ENCODE results near the gene TNFAIP8L2. TPM values are rescaled to one million over a fixed set of nuclear protein-coding genes. Genes with fewer than 3 reads are reported as not detected.

The TNFAIP8L2 gene
- total RNA-seq, 2 experiments from 2014 or later, result 18.5 to 20.0 TPM

GRCh38 chr1:151146412-151147131 lies 9.9 kb upstream of the TNFAIP8L2 start, which contains the start of gene SEMA6C:
Gene SEMA6C, minus strand, starts transcription at chr1:151146631. Its CDS starts 4,010 bp downstream, at chr1:151142621.
- ATAC-seq (peak; percentile 100), DNase-seq (peak; percentile 91)
- Mint-ChIP-seq H3K27me3 (ENCODE audit: low read depth) (peaks cover 13% of the 10 kb centered on the region), H3K36me3 (ENCODE audit: low read depth) (no peaks in the 10 kb centered on the region), H3K4me3 (peak within 1 kb of the TSS; percentile 81), H3K9me3 (ENCODE audit: insufficient read depth) (no peaks in the 10 kb centered on the region), H3K4me1 (ENCODE audit: low read depth) (peaks cover 15% of the 10 kb centered on the region), H3K27ac (peak within 1 kb of the TSS; percentile 28)
- ChIA-PET POLR2A (interaction anchor here (0.9 to 1.4 kb wide), 2 partner anchors 11 to 12 kb away, joined by 3 to 4 read pairs; no protein-coding TSS in a partner anchor), CTCF (interaction anchor here (1.0 to 13.1 kb wide), 4 partner anchors 9 to 55 kb away, joined by 3 to 337 read pairs (median 8); partner anchors contain the start of gene TNFAIP8L2)

GRCh38 chr1:151147132-151147503 lies 9.3 kb upstream of the TNFAIP8L2 start:
- H3K4me3 Mint-ChIP-seq, result peak overlapping the region; percentile 81
- no peaks in the 10 kb centered on the region for H3K36me3 Mint-ChIP-seq (ENCODE audit: low read depth)
- POLR2A ChIA-PET, result interaction anchor here (0.9 to 1.4 kb wide), 2 partner anchors 10 to 13 kb away, joined by 3 to 4 read pairs; no protein-coding TSS in a partner anchor
- H3K9me3 Mint-ChIP-seq (ENCODE audit: insufficient read depth), result no peaks in the 10 kb centered on the region
- peaks cover 15% of the 10 kb centered on the region for H3K4me1 Mint-ChIP-seq (ENCODE audit: low read depth)
- CTCF ChIA-PET, result interaction anchor here (1.0 to 13.1 kb wide), 4 partner anchors 8 to 56 kb away, joined by 3 to 337 read pairs (median 8); partner anchors contain the start of gene TNFAIP8L2
- ATAC-seq (no peak), DNase-seq (no peak)
- H3K27me3 Mint-ChIP-seq (ENCODE audit: low read depth), result peaks cover 13% of the 10 kb centered on the region
- H3K27ac Mint-ChIP-seq, result no peak overlapping the region

DNA sequence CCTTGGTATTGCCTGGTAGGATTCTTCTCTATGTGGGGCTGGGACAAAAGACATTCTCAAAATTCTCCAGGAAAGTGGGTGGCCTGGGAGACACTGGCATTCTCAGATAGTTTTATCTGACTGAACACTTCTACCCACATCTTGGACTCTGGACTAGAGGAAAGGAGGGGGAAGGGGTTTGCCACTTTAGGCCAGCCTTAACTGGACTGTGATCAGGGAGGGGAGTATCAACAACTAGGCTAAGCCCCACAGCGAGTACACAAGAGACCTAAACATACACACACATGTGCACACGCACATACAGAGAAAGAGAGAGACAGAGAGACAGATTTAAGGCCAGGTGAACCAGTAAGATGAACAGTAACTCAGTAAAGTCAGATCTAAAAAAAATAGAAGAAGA lies 8.8 kb upstream of the TNFAIP8L2 start:
- Mint-ChIP-seq H3K4me1 (ENCODE audit: low read depth) (peaks cover 15% of the 10 kb centered on the region), H3K36me3 (ENCODE audit: low read depth) (no peaks in the 10 kb centered on the region), H3K9me3 (ENCODE audit: insufficient read depth) (no peaks in the 10 kb centered on the region), H3K4me3 (no peak overlapping the region), H3K27me3 (ENCODE audit: low read depth) (peaks cover 13% of the 10 kb centered on the region), H3K27ac (no peak overlapping the region)
- no peak for ATAC-seq
- ChIA-PET CTCF (interaction anchor here (1.0 to 13.1 kb wide), 4 partner anchors 8 to 56 kb away, joined by 3 to 337 read pairs (median 8); partner anchors contain the start of gene TNFAIP8L2), POLR2A (interaction anchor here (0.9 to 1.4 kb wide), 2 partner anchors 10 to 13 kb away, joined by 3 to 4 read pairs; no protein-coding TSS in a partner anchor)
- DNase-seq, result no peak

- peaks cover 62% of the 10 kb centered on the region for H3K4me1 Mint-ChIP-seq (ENCODE audit: low read depth)
- CTCF ChIA-PET, result interaction anchor here (0.6 to 13.1 kb wide), 39 partner anchors 8 to 793 kb away, joined by 3 to 337 read pairs (median 4); partner anchors contain the start of genes CDC42SE1, GABPB2, RPRD2 and SCNM1
- H3K4me3 Mint-ChIP-seq, result peak overlapping the region; percentile 100
Measured at GRCh38 chr1:151157067-151157531, 650 bp downstream of the TNFAIP8L2 start.

GRCh38 chr1:151158326-151158725 lies 1.9 kb downstream of the TNFAIP8L2 start:
- peaks cover 43% of the 10 kb centered on the region for H3K36me3 Mint-ChIP-seq (ENCODE audit: low read depth)
- DNase-seq (no peak), ATAC-seq (no peak)
- ChIA-PET POLR2A (interaction anchor here (1.4 to 2.6 kb wide), 6 partner anchors 27 to 123 kb away, joined by 3 to 12 read pairs (median 8); partner anchors contain the start of genes VPS72 and ZNF687), CTCF (interaction anchor here (1.1 to 13.1 kb wide), 9 partner anchors 10 to 152 kb away, joined by 3 to 337 read pairs (median 15); partner anchors contain the start of gene GABPB2)
- peak overlapping the region; percentile 100 for H3K4me3 Mint-ChIP-seq
- H3K9me3 Mint-ChIP-seq (ENCODE audit: insufficient read depth), result no peaks in the 10 kb centered on the region
- no peaks in the 10 kb centered on the region for H3K27me3 Mint-ChIP-seq (ENCODE audit: low read depth)
- peak overlapping the region; percentile 98 for H3K27ac Mint-ChIP-seq
- H3K4me1 Mint-ChIP-seq (ENCODE audit: low read depth), result peaks cover 62% of the 10 kb centered on the region

More at GRCh38 chr1:151157067-151157531, 650 bp downstream of the TNFAIP8L2 start:
- Mint-ChIP-seq H3K9me3 (ENCODE audit: insufficient read depth) (no peaks in the 10 kb centered on the region), H3K27ac (peak overlapping the region; percentile 98), H3K36me3 (ENCODE audit: low read depth) (peaks cover 43% of the 10 kb centered on the region), H3K27me3 (ENCODE audit: low read depth) (no peaks in the 10 kb centered on the region)
- peak; percentile 40 for ATAC-seq
- peak; percentile 80 for DNase-seq
- POLR2A ChIA-PET, result interaction anchor here (0.6 to 2.6 kb wide), 16 partner anchors 9 to 793 kb away, joined by 3 to 24 read pairs (median 4); partner anchors contain the start of genes CDC42SE1, GABPB2, LYSMD1 and MINDY1

- Mint-ChIP-seq H3K4me1 (ENCODE audit: low read depth) (peaks cover 62% of the 10 kb centered on the region), H3K27ac (peak overlapping the region; percentile 98), H3K4me3 (peak overlapping the region; percentile 100), H3K36me3 (ENCODE audit: low read depth) (peaks cover 43% of the 10 kb centered on the region), H3K9me3 (ENCODE audit: insufficient read depth) (no peaks in the 10 kb centered on the region), H3K27me3 (ENCODE audit: low read depth) (no peaks in the 10 kb centered on the region)
- CTCF ChIA-PET, result interaction anchor here (1.1 to 13.1 kb wide), 6 partner anchors 45 to 153 kb away, joined by 3 to 337 read pairs (median 12); partner anchors contain the start of genes CDC42SE1 and GABPB2
- POLR2A ChIA-PET, result interaction anchor here (1.5 to 2.6 kb wide), 3 partner anchors 27 to 123 kb away, joined by 4 to 12 read pairs (median 5); partner anchors contain the start of genes VPS72 and ZNF687
- no peak for DNase-seq
- ATAC-seq, result no peak
Measured at GRCh38 chr1:151158751-151159251, 2.4 kb downstream of the TNFAIP8L2 start.

GRCh38 chr1:151159373-151159772 lies 2.9 kb downstream of the TNFAIP8L2 start:
- Mint-ChIP-seq H3K36me3 (ENCODE audit: low read depth) (peaks cover 47% of the 10 kb centered on the region), H3K27me3 (ENCODE audit: low read depth) (no peaks in the 10 kb centered on the region), H3K27ac (peak overlapping the region; percentile 69), H3K9me3 (ENCODE audit: insufficient read depth) (no peaks in the 10 kb centered on the region), H3K4me1 (ENCODE audit: low read depth) (peaks cover 67% of the 10 kb centered on the region), H3K4me3 (peak overlapping the region; percentile 16)
- DNase-seq, result no peak
- POLR2A ChIA-PET, result interaction anchor here (1.5 to 1.6 kb wide), 2 partner anchors 30 to 122 kb away, joined by 4 to 5 read pairs; partner anchors contain the start of genes VPS72 and ZNF687
- CTCF ChIA-PET, result interaction anchor here (1.1 to 13.1 kb wide), 4 partner anchors 45 to 134 kb away, joined by 3 to 337 read pairs (median 28); partner anchors contain the start of gene CDC42SE1
- no peak for ATAC-seq

DNA sequence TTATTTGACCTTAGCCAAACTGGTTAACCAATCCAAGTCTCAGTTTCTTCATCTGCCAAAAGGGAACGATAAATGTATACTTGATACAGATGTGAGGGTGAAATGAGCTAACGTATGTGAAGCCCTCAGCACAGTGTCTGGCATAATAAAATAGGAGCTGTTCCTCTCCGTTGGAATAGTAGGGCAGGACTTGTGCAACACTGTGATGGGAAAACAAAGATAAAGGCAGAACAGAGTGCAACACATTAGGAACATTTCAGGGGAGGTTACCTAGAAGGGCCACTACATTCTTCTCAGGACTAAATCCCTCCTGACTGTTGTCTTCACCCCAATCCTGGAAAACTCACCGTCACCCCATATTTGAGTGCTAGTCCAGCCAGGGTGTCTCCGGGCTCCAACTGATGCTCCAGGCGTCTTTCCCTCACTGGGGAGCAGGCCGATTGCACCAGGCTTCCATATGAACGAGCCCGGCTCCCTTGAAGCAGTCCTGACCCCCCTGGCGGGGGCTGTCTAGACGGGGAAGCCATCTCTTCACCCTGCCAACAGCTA lies 8.4 kb downstream of the TNFAIP8L2 start:
- ATAC-seq, result no peak
- Mint-ChIP-seq H3K4me3 (peak overlapping the region; percentile 92), H3K27ac (peak overlapping the region; percentile 94), H3K9me3 (ENCODE audit: insufficient read depth) (no peaks in the 10 kb centered on the region), H3K36me3 (ENCODE audit: low read depth) (peaks cover 51% of the 10 kb centered on the region), H3K27me3 (ENCODE audit: low read depth) (no peaks in the 10 kb centered on the region), H3K4me1 (ENCODE audit: low read depth) (peaks cover 46% of the 10 kb centered on the region)
- no peak for DNase-seq
- ChIA-PET CTCF (interaction anchor here (1.4 kb wide), 1 partner anchor 8 kb away, joined by 4 read pairs; the partner anchor contains the start of gene TNFAIP8L2), POLR2A (interaction anchor here (0.9 to 2.3 kb wide), 3 partner anchors 8 to 25 kb away, joined by 3 to 24 read pairs (median 4); partner anchors contain the start of genes TNFAIP8L2 and VPS72)

GRCh38 chr1:151165281-151165737 lies 8.9 kb downstream of the TNFAIP8L2 start:
- peak; percentile 27 for DNase-seq
- ChIA-PET POLR2A (interaction anchor here (0.9 to 2.3 kb wide), 3 partner anchors 9 to 24 kb away, joined by 3 to 24 read pairs (median 4); partner anchors contain the start of genes TNFAIP8L2 and VPS72), CTCF (interaction anchor here (1.4 to 2.2 kb wide), 2 partner anchors 9 to 176 kb away, joined by 4 to 6 read pairs; partner anchors contain the start of gene TNFAIP8L2)
- H3K4me3 Mint-ChIP-seq, result peak overlapping the region; percentile 92
- H3K4me1 Mint-ChIP-seq (ENCODE audit: low read depth), result peaks cover 43% of the 10 kb centered on the region
- H3K27me3 Mint-ChIP-seq (ENCODE audit: low read depth), result no peaks in the 10 kb centered on the region
- no peak for ATAC-seq
- peaks cover 52% of the 10 kb centered on the region for H3K36me3 Mint-ChIP-seq (ENCODE audit: low read depth)
- H3K27ac Mint-ChIP-seq, result peak overlapping the region; percentile 94
- H3K9me3 Mint-ChIP-seq (ENCODE audit: insufficient read depth), result no peaks in the 10 kb centered on the region

DNA sequence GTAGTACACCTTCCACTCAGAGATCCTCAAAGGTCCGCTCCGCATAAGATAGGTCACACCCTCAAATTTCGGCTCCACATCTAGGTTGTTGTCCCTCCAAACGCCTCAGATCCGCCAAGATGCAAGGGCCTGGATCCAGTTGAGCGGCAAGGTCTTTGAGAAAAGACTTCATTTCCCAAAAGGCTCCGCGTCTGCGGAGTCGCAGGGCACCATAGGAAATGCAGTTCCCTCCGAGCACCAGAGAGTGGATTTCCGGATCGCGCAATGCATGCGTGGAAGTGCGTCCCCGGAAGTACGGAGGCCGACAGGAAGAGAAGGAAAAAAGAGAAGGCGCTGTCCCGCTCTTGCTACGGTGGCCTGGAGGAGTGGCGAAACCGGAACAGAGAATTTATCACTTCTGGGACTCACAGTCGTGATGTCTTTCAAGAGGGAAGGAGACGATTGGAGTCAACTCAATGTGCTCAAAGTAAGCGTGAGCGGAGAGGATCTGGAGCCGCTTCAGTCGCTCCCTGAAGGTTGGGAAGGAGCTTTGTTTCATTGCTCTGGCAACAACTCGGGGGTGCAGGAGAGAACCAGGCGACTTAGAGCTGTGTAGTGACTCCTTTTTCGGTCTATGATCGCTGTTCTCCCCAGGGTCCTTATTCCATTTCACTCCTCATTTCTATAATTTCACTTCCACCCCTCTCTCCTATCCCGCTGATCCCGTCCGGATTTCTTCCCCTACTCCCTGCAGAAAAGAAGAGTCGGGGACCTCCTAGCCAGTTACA lies 9.5 kb downstream of the TNFAIP8L2 start, which contains the start of the genes LYSMD1 and SCNM1:
LYSMD1 (minus strand) TSS at position 165 of the 767 bp plus-strand sequence. CDS start 644 bp downstream, outside the sequence.
SCNM1 (plus strand) TSS at position 407 of the 767 bp plus-strand sequence; CDS start at position 416, 9 bp downstream.
- ATAC-seq, result peak; percentile 95
- ChIA-PET CTCF (interaction anchor here (1.0 to 2.2 kb wide), 3 partner anchors 9 to 175 kb away, joined by 4 to 7 read pairs (median 6); partner anchors contain the start of gene TNFAIP8L2), POLR2A (interaction anchor here (0.5 to 2.3 kb wide), 6 partner anchors 9 to 116 kb away, joined by 3 to 24 read pairs (median 3); partner anchors contain the start of genes CDC42SE1, TNFAIP8L2 and VPS72)
- H3K9me3 Mint-ChIP-seq (ENCODE audit: insufficient read depth), result no peaks in the 10 kb centered on the region
- peak within 1 kb of the TSS; percentile 92 for H3K4me3 Mint-ChIP-seq
- no peaks in the 10 kb centered on the region for H3K27me3 Mint-ChIP-seq (ENCODE audit: low read depth)
- peaks cover 40% of the 10 kb centered on the region for H3K4me1 Mint-ChIP-seq (ENCODE audit: low read depth)
- H3K36me3 Mint-ChIP-seq (ENCODE audit: low read depth), result peaks cover 49% of the 10 kb centered on the region
- peak; percentile 98 for DNase-seq
- H3K27ac Mint-ChIP-seq, result peak within 1 kb of the TSS; percentile 94
